ENCODE data around the gene FAM241B.

FAM241B gene

GRCh38 chr10:69674786-69675185, 44.7 kb downstream of the FAM241B start:
- Histone ChIP-seq H3K36me3 (ENCODE audit: insufficient read depth, low read length) (no peaks in the 10 kb centered on the region), H3K4me3 (no peak overlapping the region), H3K27ac (no peak overlapping the region), H3K9ac (ENCODE audit: insufficient read length) (no peak overlapping the region), H3K9me3 (ENCODE audit: low read depth, low read length) (no peaks in the 10 kb centered on the region)
- TF ChIP-seq FOXP2 (optimal IDR thresholded peaks at IDR 0.05; ENCODE audit: control extremely low read depth, extremely low read length, insufficient read depth) (no peak), EZH2 (IDR thresholded peaks at IDR 0.05) (no peak), POLR2AphosphoS5 (IDR thresholded peaks at IDR 0.05; ENCODE audit: borderline replicate concordance, low read depth, low read length) (no peak)
- no peak for DNase-seq (ENCODE audit: low read depth, low spot score)

- no peak for TF ChIP-seq EZH2 (IDR thresholded peaks at IDR 0.05)
- TF ChIP-seq POLR2AphosphoS5 (IDR thresholded peaks at IDR 0.05; ENCODE audit: borderline replicate concordance, low read depth, low read length): no peak
- no peak for TF ChIP-seq FOXP2 (optimal IDR thresholded peaks at IDR 0.05; ENCODE audit: control extremely low read depth, extremely low read length, insufficient read depth)
- Histone ChIP-seq H3K9ac (ENCODE audit: insufficient read length) (no peak overlapping the region), H3K36me3 (ENCODE audit: insufficient read depth, low read length) (no peaks in the 10 kb centered on the region), H3K4me3 (no peak overlapping the region), H3K9me3 (ENCODE audit: low read depth, low read length) (no peaks in the 10 kb centered on the region), H3K27ac (no peak overlapping the region)
- no peak for DNase-seq (ENCODE audit: low read depth, low spot score)
These were observed 46.3 kb downstream of the FAM241B start for GRCh38 chr10:69676301-69676700.

- Histone ChIP-seq H3K36me3 (ENCODE audit: insufficient read depth, low read length) (no peaks in the 10 kb centered on the region), H3K4me3 (no peak overlapping the region), H3K27ac (no peak overlapping the region), H3K9ac (ENCODE audit: insufficient read length) (no peak overlapping the region), H3K9me3 (ENCODE audit: low read depth, low read length) (no peaks in the 10 kb centered on the region)
- DNase-seq (ENCODE audit: low read depth, low spot score): no peak
- TF ChIP-seq EZH2 (IDR thresholded peaks at IDR 0.05) (no peak), POLR2AphosphoS5 (IDR thresholded peaks at IDR 0.05; ENCODE audit: borderline replicate concordance, low read depth, low read length) (no peak), FOXP2 (optimal IDR thresholded peaks at IDR 0.05; ENCODE audit: control extremely low read depth, extremely low read length, insufficient read depth) (no peak)
These were observed 48.1 kb downstream of the FAM241B start for GRCh38 chr10:69677985-69678654.

- Histone ChIP-seq H3K4me3 (no peak overlapping the region), H3K27ac (no peak overlapping the region)
- TF ChIP-seq POLR2AphosphoS5 (IDR thresholded peaks at IDR 0.05; ENCODE audit: borderline replicate concordance, low read depth, low read length): no peak
- no peak for TF ChIP-seq EZH2 (IDR thresholded peaks at IDR 0.05)
- no peak for TF ChIP-seq FOXP2 (optimal IDR thresholded peaks at IDR 0.05; ENCODE audit: control extremely low read depth, extremely low read length, insufficient read depth)
These were observed 49.7 kb downstream of the FAM241B start for GRCh38 chr10:69679736-69680135.

GRCh38 chr10:69680610-69681009, 50.6 kb downstream of the FAM241B start:
- Histone ChIP-seq H3K9ac (ENCODE audit: insufficient read length) (no peak overlapping the region), H3K36me3 (ENCODE audit: insufficient read depth, low read length) (no peaks in the 10 kb centered on the region), H3K27ac (no peak overlapping the region), H3K9me3 (ENCODE audit: low read depth, low read length) (no peaks in the 10 kb centered on the region), H3K4me3 (no peak overlapping the region)
- TF ChIP-seq EZH2 (IDR thresholded peaks at IDR 0.05): no peak
- no peak for TF ChIP-seq FOXP2 (optimal IDR thresholded peaks at IDR 0.05; ENCODE audit: control extremely low read depth, extremely low read length, insufficient read depth)
- no peak for TF ChIP-seq POLR2AphosphoS5 (IDR thresholded peaks at IDR 0.05; ENCODE audit: borderline replicate concordance, low read depth, low read length)
- DNase-seq (ENCODE audit: low read depth, low spot score): no peak

More at GRCh38 chr10:69679736-69680135, 49.7 kb downstream of the FAM241B start:
- no peaks in the 10 kb centered on the region for H3K9me3 ChIP-seq (ENCODE audit: low read depth, low read length)
- H3K36me3 ChIP-seq (ENCODE audit: insufficient read depth, low read length): no peaks in the 10 kb centered on the region
- DNase-seq (ENCODE audit: low read depth, low spot score): no peak
- H3K9ac ChIP-seq (ENCODE audit: insufficient read length): no peak overlapping the region

GRCh38 chr10:69681436-69681835, 51.4 kb downstream of the FAM241B start:
- H3K9ac ChIP-seq (ENCODE audit: insufficient read length): no peak overlapping the region
- TF ChIP-seq POLR2AphosphoS5 (IDR thresholded peaks at IDR 0.05; ENCODE audit: borderline replicate concordance, low read depth, low read length) (no peak), EZH2 (IDR thresholded peaks at IDR 0.05) (no peak), FOXP2 (optimal IDR thresholded peaks at IDR 0.05; ENCODE audit: control extremely low read depth, extremely low read length, insufficient read depth) (no peak)
- H3K9me3 ChIP-seq (ENCODE audit: low read depth, low read length): no peaks in the 10 kb centered on the region
- no peak for DNase-seq (ENCODE audit: low read depth, low spot score)
- H3K36me3 ChIP-seq (ENCODE audit: insufficient read depth, low read length): no peaks in the 10 kb centered on the region
- H3K4me3 ChIP-seq: no peak overlapping the region
- no peak overlapping the region for H3K27ac ChIP-seq

- H3K36me3 ChIP-seq (ENCODE audit: insufficient read depth, low read length): no peaks in the 10 kb centered on the region
- H3K4me3 ChIP-seq: no peak overlapping the region
- TF ChIP-seq EZH2 (IDR thresholded peaks at IDR 0.05) (no peak), POLR2AphosphoS5 (IDR thresholded peaks at IDR 0.05; ENCODE audit: borderline replicate concordance, low read depth, low read length) (no peak), FOXP2 (optimal IDR thresholded peaks at IDR 0.05; ENCODE audit: control extremely low read depth, extremely low read length, insufficient read depth) (no peak)
- no peak for DNase-seq (ENCODE audit: low read depth, low spot score)
- H3K27ac ChIP-seq: no peak overlapping the region
- no peaks in the 10 kb centered on the region for H3K9me3 ChIP-seq (ENCODE audit: low read depth, low read length)
- no peak overlapping the region for H3K9ac ChIP-seq (ENCODE audit: insufficient read length)
These were observed 53.0 kb downstream of the FAM241B start for GRCh38 chr10:69682955-69683474.

All from SK-N-MC (cell line).